HG03521 (cell line): ENCODE data around the gene MINDY1.

Experiments
- ATAC-seq: cut with Tn5 transposase; IDR thresholded peaks from one replicate; pipeline ENCODE4 v1.9.1; 2021; ENCODE audit warnings: mild to moderate bottlenecking, moderate library complexity; ENCODE audit not compliant: unreplicated experiment

Gene MINDY1

DNA sequence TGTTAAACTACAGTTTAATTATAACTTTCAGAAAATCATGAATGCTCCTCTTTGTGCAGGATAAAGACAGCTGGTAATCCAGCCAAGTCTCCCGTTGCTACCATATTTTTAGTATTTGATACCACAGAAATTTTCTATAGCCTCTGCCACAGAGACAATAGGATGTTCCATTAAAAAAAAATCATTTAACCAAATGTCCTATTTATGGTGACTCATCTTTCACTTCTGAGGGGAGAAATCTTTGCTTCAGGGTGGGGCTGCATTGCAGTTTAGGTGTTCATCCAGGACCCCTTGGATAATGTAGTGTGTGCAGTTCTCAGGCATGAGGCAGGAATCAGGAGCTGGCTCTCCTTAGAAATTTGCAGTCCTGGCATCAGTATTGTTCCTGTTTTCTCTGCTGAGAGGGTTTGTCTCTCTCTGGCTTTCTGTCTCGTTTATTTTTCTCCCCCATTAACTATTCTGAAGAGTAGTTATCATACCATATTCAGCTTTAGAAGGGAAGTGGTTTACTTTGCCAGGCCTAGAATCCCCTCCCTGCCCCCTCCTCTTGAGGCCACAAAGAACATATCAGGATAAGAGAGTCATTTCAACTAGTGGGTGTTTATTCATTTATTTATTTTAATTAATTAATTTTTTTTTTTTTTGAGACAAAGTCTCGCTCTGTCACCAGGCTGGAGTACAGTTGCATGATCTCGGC lies 4.6 kb upstream of the MINDY1 start:
- no peak for ATAC-seq

DNA sequence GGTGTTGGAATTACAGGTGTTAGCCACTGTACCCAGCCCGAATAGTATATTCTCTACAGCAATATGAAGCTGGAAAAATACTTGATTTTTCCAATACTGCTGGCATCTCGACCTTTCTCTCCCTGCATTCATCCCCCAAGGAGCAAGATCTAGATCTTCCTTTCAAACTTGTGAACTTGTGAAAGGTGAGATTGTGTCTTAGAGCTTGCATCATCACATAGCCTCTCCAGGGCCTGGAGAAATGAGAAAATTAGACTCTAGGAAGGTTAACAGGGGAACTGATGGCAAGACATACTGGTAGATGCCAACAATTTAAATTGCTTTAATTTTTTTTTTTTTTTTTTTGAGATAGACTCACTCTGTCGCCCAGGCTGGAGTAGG lies 3.6 kb upstream of the MINDY1 start:
- no peak for ATAC-seq

DNA sequence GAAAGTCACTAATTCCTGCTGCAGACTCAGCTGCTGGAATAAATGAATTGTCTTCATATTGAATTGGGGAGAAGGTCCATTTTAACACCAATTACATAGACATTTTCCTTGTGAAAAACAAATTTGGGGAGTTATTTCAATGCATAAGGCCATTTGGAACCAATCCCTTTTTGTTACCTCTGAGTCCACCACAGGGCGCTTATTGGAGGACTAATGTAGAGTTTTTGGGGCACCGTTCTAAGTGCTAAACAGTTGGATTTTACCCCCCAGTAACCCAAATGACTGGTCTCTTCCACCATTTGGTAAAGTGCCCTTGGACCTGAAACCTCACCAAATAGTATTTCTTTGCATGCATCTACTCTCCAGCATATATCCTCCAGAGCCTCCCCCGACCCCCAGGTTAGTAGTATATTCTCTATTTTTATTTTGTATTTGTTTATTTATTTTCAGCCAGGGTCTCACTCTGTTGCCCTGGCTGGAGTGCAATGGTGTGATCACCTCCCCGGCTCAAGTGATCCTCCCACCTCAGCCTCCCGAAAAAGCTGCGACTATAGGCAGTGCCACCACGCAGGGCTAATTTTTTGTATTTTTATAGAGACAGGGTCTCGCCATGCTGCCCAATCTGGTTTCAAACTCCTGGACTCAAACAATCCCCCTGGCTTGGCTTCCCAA lies 3.1 kb upstream of the MINDY1 start:
- no peak for ATAC-seq

DNA sequence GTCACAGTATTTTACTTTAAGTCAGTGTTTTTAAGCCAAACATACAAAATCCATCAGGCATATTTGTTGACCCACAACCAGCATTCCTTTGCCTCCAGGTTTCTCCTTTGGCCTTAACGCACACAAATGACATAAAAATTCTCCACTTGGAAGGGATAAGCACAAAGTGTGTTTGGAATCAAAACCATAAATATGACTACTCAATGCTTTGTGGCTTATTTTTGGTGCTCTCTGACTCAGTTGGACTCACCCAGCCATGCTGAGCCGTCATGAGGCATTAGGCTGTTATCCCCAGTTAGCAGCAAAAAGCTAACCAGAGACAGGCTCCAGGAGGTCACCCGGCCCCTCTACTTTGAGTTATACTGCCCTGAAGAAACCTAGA lies 2.5 kb upstream of the MINDY1 start:
- ATAC-seq = no peak

DNA sequence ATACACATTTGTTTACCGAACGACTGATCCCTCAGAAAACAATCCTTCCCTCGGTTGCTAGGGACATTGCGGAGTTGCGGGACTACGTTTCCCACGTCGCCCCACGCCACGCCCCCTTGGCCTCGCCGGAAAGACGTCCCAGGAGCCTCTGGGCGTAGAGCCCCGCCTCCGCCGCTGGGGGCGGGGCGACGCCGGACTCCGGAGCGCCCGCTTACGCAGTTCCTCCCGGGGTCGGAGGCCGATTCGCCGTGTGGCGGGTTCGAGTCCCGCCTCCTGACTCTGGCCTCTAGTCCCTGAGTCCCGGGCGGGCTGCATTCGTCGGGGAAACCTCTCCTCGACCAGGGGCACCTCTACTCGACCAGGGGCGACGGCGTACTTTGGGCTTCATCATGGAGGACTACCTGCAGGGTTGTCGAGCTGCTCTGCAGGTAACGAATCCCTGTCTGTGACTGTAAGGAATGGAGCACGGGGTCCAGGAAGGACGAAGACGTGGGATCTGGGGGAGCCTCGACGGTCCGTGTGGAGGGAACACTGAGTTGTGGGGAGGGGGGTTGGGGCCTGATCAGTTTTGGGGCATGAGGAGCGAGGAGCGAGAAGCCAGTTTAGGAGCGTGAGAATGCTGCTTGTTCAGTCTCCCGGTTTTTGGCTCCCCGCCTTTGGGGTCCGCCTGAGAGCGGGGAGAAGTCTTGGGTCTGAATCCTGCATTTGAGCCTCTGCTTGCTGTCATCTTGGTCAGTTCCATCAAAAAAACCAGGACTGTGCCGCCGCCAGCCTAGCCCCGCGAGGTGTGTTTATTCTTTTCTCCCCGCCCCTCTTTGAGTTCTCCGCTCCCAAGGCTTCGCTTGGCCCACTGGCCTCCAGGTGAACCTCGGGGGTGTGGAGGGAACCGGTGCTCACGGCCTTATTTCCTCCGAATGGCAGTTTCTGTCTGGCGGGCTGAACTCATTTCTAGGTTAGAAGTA lies 1.8 kb upstream of the MINDY1 start, which contains the start of gene PRUNE1:
TSS of gene PRUNE1 (plus strand) at position 206 of the 962 bp plus-strand sequence. CDS start at position 390, 184 bp downstream.
- ATAC-seq = peak; percentile 87

DNA sequence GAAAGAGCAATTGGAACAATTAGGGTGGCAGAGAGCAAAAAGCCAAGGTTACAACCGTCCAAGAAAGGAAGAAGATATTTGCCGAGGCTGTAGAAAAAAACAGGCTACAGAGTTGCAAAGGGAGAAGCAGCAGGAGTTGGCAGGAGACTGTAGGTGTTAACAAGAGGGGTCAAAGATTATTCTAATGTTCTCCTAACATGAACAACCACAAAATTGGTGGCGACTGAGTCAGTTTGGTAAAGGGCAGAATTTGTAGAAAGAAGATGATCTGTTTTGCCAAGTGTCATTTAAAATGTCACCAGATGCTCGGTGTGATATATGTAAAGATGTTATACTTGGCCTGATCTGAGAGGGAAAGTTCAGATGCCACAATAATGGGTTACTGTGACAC lies 1.1 kb upstream of the MINDY1 start:
- no peak for ATAC-seq

DNA sequence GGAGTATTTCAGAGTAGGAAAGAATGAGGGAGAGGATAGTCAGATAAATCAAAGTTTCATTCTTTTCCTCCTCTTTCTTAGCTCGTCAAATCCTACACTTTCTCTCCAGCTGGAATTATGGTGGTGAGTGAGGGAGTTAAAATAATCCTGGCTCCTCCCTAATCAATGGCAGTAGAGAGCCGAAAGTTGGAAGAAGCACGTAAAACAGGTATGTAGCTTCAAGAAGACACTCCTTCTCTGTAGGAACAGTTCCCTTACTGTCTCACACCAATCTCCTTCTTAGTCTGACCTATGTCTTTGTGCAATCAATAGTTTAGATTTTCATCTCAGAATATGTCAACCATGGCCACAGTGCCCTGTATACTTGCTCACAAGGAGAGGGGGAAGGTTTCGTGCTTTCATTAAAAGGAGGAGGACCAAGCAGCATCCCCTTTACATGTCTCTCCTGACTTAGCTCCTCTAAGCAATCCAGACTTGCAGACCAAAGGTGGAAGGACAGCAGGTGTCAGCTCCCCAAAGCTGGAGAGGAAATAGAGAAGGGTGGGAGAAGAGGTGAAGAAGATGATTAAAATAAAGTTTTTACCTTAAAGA lies 878 bp downstream of the MINDY1 start:
- no peak for ATAC-seq

DNA sequence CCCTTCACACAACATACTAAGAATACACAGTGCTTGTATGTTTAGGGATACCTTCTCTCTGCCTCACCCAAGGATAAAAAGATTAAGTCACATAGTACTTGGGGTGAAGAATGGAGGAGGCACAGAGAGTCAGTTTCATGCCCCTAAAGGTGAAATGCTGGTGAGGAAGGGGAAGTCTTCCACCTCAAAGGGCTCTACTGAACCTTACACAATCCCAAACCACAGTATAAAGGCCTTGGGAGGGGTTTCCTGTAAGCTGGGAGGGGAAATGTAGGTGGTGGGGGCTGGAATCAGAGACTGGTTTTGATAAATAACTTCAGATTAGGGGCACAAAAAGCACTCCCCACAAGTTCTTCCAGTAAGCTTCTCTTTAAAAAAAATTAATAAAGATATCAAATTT lies 3.5 kb downstream of the MINDY1 start:
- ATAC-seq = no peak

DNA sequence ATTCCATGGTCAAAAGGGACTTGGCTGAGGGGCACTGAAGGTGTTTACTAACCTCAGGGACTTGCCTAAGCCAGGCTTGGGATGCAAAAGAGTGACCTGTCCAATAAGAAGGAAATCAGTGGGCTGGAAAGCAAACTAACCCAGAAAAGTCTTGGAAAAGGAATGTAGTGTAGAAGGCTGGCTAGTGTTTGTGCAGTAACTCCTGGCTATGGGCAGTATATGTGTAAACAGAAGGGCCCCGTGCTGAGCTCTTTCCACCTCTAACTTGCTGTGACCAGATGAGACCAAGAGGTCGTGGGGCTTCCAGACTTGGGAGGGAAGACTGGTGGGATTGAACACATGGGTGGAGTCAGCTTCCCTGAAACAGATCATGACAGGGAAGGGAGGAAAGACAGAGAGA lies 4.1 kb downstream of the MINDY1 start:
- no peak for ATAC-seq

DNA sequence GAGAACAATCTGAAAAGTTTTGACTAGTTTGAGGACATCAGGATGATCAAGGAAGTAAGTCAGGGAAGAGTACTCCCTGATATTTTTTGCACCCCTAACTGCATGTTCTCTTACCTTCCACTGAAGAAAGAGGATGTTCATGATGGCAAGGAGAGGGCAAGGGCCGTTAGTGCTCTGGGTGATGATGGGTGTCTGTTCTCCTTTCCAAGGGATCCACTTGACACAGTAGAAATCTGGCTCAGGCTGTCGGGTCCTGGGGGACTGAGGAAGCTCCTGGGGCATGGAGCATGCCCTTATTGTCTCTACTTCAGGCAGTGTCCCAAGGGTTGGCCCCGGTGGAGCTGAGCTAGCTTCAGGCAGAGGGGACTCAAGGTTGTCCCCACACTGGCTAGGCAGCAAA lies 4.7 kb downstream of the MINDY1 start:
- no peak for ATAC-seq

DNA sequence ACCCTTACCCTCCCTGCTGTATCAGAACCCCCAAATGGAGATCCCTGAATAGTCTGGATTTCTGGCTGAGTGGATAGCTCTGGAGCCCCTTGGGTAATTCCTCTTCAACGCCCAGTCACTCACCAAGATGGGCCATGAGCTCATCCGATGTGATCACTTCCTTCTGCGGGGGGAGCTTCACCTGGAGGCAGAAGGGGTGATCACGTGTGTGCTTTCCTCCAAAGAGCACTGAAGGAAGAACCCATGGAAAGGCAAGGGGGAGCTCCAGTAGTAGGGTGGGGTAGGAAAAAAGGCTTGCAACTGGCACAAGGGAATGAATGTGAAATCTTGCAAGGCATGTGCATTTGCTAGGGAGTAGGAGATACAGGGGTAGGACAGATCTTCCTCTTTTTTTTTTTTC lies 5.1 kb downstream of the MINDY1 start:
- ATAC-seq = no peak

DNA sequence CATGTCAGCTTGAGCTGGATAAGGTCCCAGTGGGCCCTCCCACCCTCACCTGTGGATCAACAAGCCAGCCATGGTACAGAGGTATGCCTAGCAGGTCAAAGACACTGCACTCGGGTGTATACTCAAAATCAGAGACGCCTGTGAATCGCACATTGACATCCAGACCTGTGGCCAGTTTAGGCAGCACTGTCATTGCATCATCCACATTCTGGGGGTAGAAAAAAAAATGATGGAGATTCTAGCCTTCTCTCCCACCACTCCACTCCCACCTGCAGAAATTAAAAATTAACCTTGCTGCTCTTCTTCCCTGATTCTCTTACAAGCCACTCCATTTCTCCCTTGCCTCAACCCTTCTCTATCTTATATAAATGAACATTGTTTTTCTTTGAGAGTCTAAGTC lies 6.3 kb downstream of the MINDY1 start:
- ATAC-seq = no peak

DNA sequence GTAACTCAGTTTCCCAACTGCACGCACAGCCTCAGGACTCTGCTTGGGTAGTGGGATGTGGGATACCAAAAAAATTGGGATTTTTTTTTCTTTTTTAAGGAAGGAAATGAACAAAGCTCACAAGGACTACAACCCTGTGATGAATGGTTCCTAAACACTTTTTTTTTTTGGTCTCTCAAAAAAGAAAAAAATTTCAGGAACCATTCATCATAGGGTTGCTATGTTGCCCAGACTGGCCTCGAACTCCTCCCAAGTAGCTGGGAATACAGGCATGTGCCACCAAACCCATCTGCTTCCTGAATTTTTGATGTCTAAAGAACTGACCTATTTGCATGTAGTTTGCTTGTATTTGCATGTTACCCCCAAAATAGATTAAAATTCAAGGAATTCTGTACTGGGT lies 6.8 kb downstream of the MINDY1 start:
- ATAC-seq = no peak

DNA sequence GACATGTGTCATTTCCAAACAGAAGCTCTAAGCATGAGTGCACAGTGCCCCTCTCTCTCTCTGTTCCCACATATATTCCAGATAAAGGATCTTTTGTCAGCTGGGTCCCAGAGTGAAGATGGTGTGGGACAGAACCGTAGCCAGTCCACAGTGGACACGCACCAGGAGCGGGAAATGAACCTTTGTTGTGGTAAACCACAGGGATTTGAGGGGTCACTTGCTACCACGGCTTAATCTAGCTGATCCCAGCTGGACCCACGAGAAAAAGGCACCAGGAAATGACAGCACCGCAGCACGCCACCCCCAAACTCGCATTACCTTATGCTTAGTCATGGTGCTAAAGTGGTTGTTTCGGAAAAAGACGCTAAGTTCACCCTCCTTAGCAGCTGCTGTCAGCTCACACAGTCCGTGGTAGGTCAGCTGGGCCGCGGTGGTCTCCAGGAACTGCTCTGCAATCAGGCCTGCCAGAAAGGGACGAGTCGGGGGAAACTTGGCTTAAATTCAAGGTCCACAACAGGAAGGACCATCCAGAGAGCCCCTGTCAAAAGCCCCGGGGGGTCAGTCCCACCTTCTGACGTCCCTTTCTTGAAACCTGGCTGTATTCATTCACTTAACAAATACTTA lies 7.5 kb downstream of the MINDY1 start:
- ATAC-seq = no peak

DNA sequence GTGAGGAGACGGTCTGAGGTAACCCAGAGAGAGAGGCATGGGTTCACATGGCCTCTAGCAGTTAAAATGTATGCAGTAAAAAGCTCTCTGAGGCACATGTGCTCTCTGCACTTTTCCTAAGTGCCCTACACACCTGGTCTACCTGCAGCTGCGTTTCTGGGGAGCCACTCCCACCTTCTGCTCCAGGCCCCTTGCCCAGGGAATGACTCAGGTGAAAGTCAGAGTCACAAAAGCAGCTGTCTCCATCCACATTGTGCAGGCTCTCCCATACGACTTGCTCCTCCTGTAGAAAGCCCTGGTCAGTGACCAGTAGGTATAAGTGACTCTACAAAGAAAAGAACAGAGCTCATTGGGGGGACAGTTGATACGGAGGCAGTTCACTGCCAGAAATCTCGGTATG lies 8.8 kb downstream of the MINDY1 start:
- ATAC-seq = no peak

DNA sequence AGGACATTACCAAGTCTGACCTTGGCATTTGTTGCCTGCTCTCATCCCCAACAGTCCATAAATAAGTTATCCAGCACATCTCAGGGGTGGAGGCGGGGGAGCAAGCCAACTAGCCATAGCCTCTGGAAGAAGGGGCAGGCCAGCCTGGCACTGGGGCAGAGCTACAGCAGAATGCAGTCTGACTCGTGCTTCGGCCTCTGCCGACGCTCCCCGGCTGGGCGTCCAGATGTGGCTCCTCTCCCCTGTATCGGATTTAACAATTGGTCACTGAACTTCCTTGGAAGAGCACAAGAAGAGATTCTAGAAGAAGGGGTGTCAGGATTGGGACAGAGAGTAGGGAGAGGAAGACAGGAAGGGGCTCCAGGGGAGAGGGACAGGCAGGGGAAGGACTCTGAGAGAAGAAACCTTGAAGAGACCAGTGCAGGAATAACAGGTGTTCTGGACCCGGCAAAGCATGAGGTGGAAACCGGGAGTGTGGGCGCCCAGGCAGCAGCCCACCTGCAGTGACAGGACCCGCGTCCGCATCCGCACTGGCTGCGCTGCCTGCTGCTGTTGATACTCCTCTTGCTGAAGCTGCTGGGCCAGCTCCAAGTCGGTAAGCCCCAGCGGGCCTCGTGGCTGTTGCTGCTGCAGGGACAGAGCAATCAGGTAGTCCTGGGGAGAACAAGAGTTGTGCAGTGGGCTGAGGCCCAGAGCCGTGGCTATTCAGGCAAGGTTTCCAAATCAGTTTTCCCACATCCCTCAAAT lies 9.4 kb downstream of the MINDY1 start:
- ATAC-seq = no peak

DNA sequence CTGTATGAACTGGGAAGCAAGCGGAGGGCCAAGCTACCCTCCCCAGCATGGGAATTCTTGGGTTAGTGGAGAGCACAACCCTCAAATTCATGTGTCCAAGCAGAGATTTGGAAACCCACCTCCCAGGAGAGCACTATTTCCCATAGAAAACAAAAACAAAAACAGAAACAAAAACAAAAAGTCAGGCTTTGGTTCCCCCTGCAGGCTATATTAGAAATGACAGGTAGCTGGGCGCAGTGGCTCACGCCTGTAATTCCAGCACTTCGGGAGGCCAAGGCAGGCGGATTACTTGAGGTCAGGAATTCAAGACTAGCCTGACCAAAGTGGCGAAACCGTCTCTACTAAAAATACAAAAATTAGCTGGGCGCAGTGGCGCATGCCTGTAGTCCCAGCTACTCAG lies 10.8 kb downstream of the MINDY1 start:
- ATAC-seq = no peak

DNA sequence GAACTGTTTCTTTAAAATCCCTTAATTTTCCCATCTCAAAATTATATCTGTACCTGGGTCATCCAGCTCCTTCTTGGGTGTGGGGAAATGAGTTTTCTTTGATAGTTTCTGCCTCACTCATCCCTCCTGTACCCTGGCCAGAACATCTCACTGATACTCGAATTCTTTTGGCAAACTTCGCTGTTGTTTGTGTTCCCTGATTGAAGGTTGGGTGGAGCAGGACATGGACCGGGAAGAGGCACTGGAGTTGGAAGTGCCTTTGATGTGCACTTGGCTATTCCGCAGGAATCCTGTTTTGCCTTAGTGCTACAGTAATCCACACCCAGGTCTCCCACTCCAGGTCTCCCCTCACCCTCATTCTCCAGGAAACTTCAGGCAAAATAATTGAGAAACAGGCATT lies 11.2 kb downstream of the MINDY1 start:
- ATAC-seq = no peak

DNA sequence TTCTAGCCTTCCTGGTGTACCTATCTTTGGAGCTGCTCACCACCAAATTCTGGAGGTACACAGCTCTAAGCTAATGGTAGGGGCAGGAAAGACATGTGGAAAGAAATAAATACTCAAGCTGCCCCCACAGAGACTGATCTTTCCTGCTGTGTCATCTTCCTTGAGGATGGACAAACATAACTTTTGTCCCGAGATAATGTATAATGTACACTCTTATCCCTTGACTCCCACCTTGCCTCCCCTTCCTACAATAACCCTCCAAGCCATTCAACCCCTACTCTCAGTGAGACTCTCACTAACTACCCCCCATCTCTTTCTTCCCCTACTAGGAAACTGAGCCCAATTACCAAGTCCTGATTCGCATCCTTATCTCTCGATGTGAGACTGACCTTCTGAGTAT lies 12.5 kb downstream of the MINDY1 start:
- no peak for ATAC-seq

DNA sequence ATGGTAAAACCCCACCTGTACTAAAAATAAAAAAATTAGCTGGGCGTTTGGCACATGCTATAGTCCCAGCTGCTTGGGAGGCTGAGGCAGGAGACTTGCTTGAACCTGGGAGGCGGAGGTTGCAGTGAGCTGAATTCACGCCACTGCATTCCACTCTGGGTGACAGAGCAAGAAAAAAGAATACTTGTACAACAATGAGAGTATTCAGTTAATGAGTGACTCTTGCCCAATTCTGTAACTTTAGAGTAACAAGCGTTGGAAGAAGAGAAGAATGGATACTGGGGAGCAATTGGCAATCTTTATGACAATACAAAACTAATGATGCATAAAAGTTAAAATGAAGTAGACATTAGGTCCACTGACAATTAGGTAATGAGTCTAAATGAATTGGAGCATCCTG lies 14.1 kb downstream of the MINDY1 start:
- no peak for ATAC-seq
